IMR-90 (cell line): ENCODE data around the gene NCAPH2. TPM values are rescaled to one million over a fixed set of nuclear protein-coding genes. Genes with fewer than 3 reads are reported as not detected.

Experiments
- ATAC-seq: fragments of 200-7000 bp; cut with Tn5 transposase; 2 replicates; pipeline ENCODE4 v1.9.1; 2020; ENCODE audit warnings: low read depth, mild to moderate bottlenecking, moderate library complexity
- BruUV-seq: library from RNA; stranded (reverse); fragments of 400-500 nt; replicated peaks from 2 replicates; lab custom pipeline; 2021; lab: Mats Ljungman, UMichigan
- CTCF ChIA-PET: fragments of 300-600 bp; formaldehyde crosslinking; extraction: SDS; loops from one replicate; lab custom pipeline; 2021; ENCODE audit warnings: antibody characterized with exemption; lab: Yijun Ruan, JAX
- POLR2A ChIA-PET: fragments of 300-600 bp; sonication (Branson Sonifier 250); formaldehyde crosslinking; loops from one replicate; lab custom pipeline; 2022; ENCODE audit warnings: antibody characterized with exemption; ENCODE audit not compliant: unreplicated experiment; lab: Charles Lee
- DNase-seq: peaks from one replicate; pipeline ENCODE4 v3.0.0; 2013
- H2AFZ ChIP-seq: replicated peaks from 2 replicates; pipeline ENCODE3; 2013; ENCODE audit warnings: low read length, mild to moderate bottlenecking; ENCODE audit not compliant: poor library complexity
- H2AK5ac ChIP-seq: 2 replicates; pipeline ENCODE4 v1.6.1; 2013; ENCODE audit warnings: low read depth, low read length, inconsistent platforms
- H2AK9ac ChIP-seq: replicated peaks from 2 replicates; pipeline ENCODE3; 2013; ENCODE audit warnings: mild to moderate bottlenecking, low read depth, low read length, moderate library complexity; ENCODE audit not compliant: poor library complexity
- H2BK120ac ChIP-seq: 2 replicates; pipeline ENCODE4 v1.6.1; 2013; ENCODE audit warnings: low read depth, low read length, inconsistent platforms
- H2BK15ac ChIP-seq: 3 replicates; pipeline ENCODE4 v1.6.1; 2013; ENCODE audit warnings: low read depth, low read length, inconsistent platforms
- H2BK20ac ChIP-seq: 2 replicates; pipeline ENCODE4 v1.6.1; 2013; ENCODE audit warnings: low read depth, mild to moderate bottlenecking, inconsistent platforms, low read length, moderate library complexity
- H2BK5ac ChIP-seq: 2 replicates; pipeline ENCODE4 v1.6.1; 2013; ENCODE audit warnings: mild to moderate bottlenecking, low read depth, low read length, inconsistent platforms; ENCODE audit not compliant: poor library complexity, severe bottlenecking
- H3K14ac ChIP-seq: replicated peaks from 2 replicates; pipeline ENCODE4 v1.6.1; 2013; ENCODE audit warnings: low read depth, low read length, inconsistent platforms
- H3K18ac ChIP-seq: 2 replicates; pipeline ENCODE4 v1.6.1; 2013; ENCODE audit warnings: low read depth, low read length, control low read depth
- H3K23ac ChIP-seq: 2 replicates; pipeline ENCODE4 v1.6.1; 2013; ENCODE audit warnings: low read depth, low read length, inconsistent platforms
- H3K27ac ChIP-seq: 2 replicates; pipeline ENCODE4 v1.5.1; 2013; ENCODE audit warnings: mild to moderate bottlenecking, control low read depth, low read length; ENCODE audit not compliant: insufficient read depth
- H3K27me3 ChIP-seq: 2 replicates; pipeline ENCODE4 v1.6.1; 2013; ENCODE audit warnings: low read length; ENCODE audit not compliant: control insufficient read depth, insufficient read depth
- H3K36me3 ChIP-seq: 2 replicates; pipeline ENCODE4 v1.6.1; 2013; ENCODE audit warnings: low read length, mixed read lengths; ENCODE audit not compliant: control insufficient read depth, insufficient read depth
- H3K4ac ChIP-seq: 2 replicates; pipeline ENCODE4 v1.6.1; 2013; ENCODE audit warnings: low read depth, low read length, inconsistent platforms
- H3K4me1 ChIP-seq: 2 replicates; pipeline ENCODE4 v1.6.1; 2013; ENCODE audit warnings: low read length, mixed read lengths; ENCODE audit not compliant: control insufficient read depth, insufficient read depth
- H3K4me2 ChIP-seq: 2 replicates; pipeline ENCODE4 v1.6.1; 2013; ENCODE audit warnings: low read depth, mild to moderate bottlenecking, control low read depth, low read length, moderate library complexity
- H3K4me3 ChIP-seq: 2 replicates; pipeline ENCODE4 v1.5.1; 2013; ENCODE audit warnings: low read depth, mild to moderate bottlenecking, control low read depth, low read length, moderate library complexity; ENCODE audit not compliant: insufficient read depth
- H3K56ac ChIP-seq: 2 replicates; pipeline ENCODE4 v1.6.1; 2013; ENCODE audit warnings: low read length, inconsistent platforms; ENCODE audit not compliant: insufficient read depth; ENCODE audit errors: extremely low read depth
- H3K79me1 ChIP-seq, 2 experiments: 2 replicates each; pipeline ENCODE4 v1.6.1; 2013; ENCODE audit warnings: low read length in 2 of 2, inconsistent platforms in 1 of 2, low read depth in 1 of 2
- H3K9ac ChIP-seq: 2 replicates; pipeline ENCODE4 v1.6.1; 2013; ENCODE audit warnings: low read depth, low read length, control low read depth
- H3K9me1 ChIP-seq: 2 replicates; pipeline ENCODE4 v1.6.1; 2013; ENCODE audit warnings: low read length, inconsistent platforms; ENCODE audit not compliant: insufficient read depth
- H3K9me3 ChIP-seq: 2 replicates; pipeline ENCODE4 v1.6.1; 2013; ENCODE audit warnings: low read length; ENCODE audit not compliant: control insufficient read depth, insufficient read depth
- H4K20me1 ChIP-seq: 2 replicates; pipeline ENCODE4 v1.6.1; 2013; ENCODE audit warnings: low read length, inconsistent platforms; ENCODE audit not compliant: insufficient read depth
- H4K5ac ChIP-seq: 2 replicates; pipeline ENCODE4 v1.6.1; 2013; ENCODE audit warnings: mild to moderate bottlenecking, low read depth, low read length, control low read depth
- H4K8ac ChIP-seq, 2 experiments: 2 replicates each; pipeline ENCODE4 v1.6.1; 2013; ENCODE audit warnings: low read depth in 2 of 2, low read length in 2 of 2, control low read depth in 1 of 2, inconsistent platforms in 1 of 2
- H4K91ac ChIP-seq: 2 replicates; pipeline ENCODE4 v1.6.1; 2013; ENCODE audit warnings: low read depth, low read length, inconsistent platforms; ENCODE audit not compliant: insufficient read depth
- CHD1 ChIP-seq: IDR thresholded peaks from 2 replicates; pipeline ENCODE4 v1.6.1; 2012; ENCODE audit warnings: low read depth, low read length, improper control_type of control experiment
- MAFK ChIP-seq: IDR thresholded peaks from 2 replicates; pipeline ENCODE4 v1.6.1; 2012; ENCODE audit warnings: low read depth, low read length, improper control_type of control experiment
- MAZ ChIP-seq: IDR thresholded peaks from 2 replicates; pipeline ENCODE4 v1.6.1; 2012; ENCODE audit warnings: low read depth, mild to moderate bottlenecking, low read length, improper control_type of control experiment, moderate library complexity, borderline replicate concordance
- MXI1 ChIP-seq: IDR thresholded peaks from 2 replicates; pipeline ENCODE4 v1.6.1; 2012; ENCODE audit warnings: low read depth, mild to moderate bottlenecking, low read length, moderate library complexity, borderline replicate concordance
- NFE2L2 ChIP-seq: fragments of 150-350 bp; IDR thresholded peaks from 2 replicates; pipeline ENCODE4 v1.6.1; 2016; ENCODE audit warnings: low read depth, mild to moderate bottlenecking, low read length
- RCOR1 ChIP-seq: IDR thresholded peaks from 2 replicates; pipeline ENCODE4 v1.6.1; 2012; ENCODE audit warnings: mild to moderate bottlenecking, low read length, improper control_type of control experiment; ENCODE audit not compliant: insufficient replicate concordance
- SMC3 ChIP-seq: fragments of 150-350 bp; IDR thresholded peaks from 2 replicates; pipeline ENCODE4 v1.6.1; 2016; ENCODE audit warnings: low read depth, mild to moderate bottlenecking, antibody characterized with exemption, low read length, moderate library complexity
- WGBS, 2 experiments: methylation state at CpG; one replicate each; pipeline versions ENCODE4 v1.1.5 to v1.1.7; 2013; ENCODE audit warnings: missing lambda C conversion rate in 2 of 2; ENCODE audit not compliant: insufficient read length in 1 of 2; ENCODE audit errors: extremely low coverage in 2 of 2; 5-methylcytosine and 5-hydroxymethylcytosine counted together
- dilution Hi-C: fragments of 300-500 bp; cut with HindIII; formaldehyde crosslinking; loops from one replicate; pipeline ENCODE4 v1.14.3; 2018; ENCODE audit warnings: low sequenced_read_pairs; ENCODE audit not compliant: unreplicated experiment
- in situ Hi-C: fragments of 300-500 bp; cut with MboI; formaldehyde crosslinking; loops from 3 replicates; pipeline ENCODE4 v1.14.3; 2019; ENCODE audit warnings: low sequenced_read_pairs, inconsistent platforms, mixed read lengths
- intact Hi-C: fragments of 100-400 bp; cut with micrococcal nuclease; formaldehyde crosslinking; loops from 2 replicates; pipeline ENCODE4 v1.10.0; 2022
- polyA plus RNA-seq, 3 experiments: library from polyadenylated mRNA; depleted of rRNA; stranded (reverse); fragments of >200 nt; gene quantifications; 2 replicates each; pipeline ENCODE4 v1.2.3, GENCODE V29; 2012; ENCODE audit warnings: low replicate concordance in 1 of 3
- total RNA-seq: library from RNA; depleted of rRNA; stranded (reverse); fragments of >200 nt; gene quantifications from 2 replicates; pipeline ENCODE4 v1.2.3, GENCODE V29; 2012
- TF ChIP-seq, protein P1 (sequence below): conservative IDR thresholded peaks from 2 replicates; pipeline ENCODE4 v1.5.1; 2012; ENCODE audit warnings: mild to moderate bottlenecking, low read depth, low read length, improper control_type of control experiment
- TF ChIP-seq, protein P2 (sequence below): fragments of 150-350 bp; IDR thresholded peaks from 2 replicates; pipeline ENCODE4 v1.6.1; 2016; ENCODE audit warnings: low read depth, mild to moderate bottlenecking, low read length, moderate library complexity, borderline replicate concordance
- TF ChIP-seq, protein P3 (sequence below): fragments of 150-350 bp; IDR thresholded peaks from 2 replicates; pipeline ENCODE4 v1.6.1; 2017; ENCODE audit warnings: mild to moderate bottlenecking, antibody characterized with exemption, low read length, low read depth

NCAPH2 gene
- total and polyA plus RNA-seq, 2 of the 4 experiments (the other 2 are of a cell fraction) = 30.2 to 38.5 TPM

DNA sequence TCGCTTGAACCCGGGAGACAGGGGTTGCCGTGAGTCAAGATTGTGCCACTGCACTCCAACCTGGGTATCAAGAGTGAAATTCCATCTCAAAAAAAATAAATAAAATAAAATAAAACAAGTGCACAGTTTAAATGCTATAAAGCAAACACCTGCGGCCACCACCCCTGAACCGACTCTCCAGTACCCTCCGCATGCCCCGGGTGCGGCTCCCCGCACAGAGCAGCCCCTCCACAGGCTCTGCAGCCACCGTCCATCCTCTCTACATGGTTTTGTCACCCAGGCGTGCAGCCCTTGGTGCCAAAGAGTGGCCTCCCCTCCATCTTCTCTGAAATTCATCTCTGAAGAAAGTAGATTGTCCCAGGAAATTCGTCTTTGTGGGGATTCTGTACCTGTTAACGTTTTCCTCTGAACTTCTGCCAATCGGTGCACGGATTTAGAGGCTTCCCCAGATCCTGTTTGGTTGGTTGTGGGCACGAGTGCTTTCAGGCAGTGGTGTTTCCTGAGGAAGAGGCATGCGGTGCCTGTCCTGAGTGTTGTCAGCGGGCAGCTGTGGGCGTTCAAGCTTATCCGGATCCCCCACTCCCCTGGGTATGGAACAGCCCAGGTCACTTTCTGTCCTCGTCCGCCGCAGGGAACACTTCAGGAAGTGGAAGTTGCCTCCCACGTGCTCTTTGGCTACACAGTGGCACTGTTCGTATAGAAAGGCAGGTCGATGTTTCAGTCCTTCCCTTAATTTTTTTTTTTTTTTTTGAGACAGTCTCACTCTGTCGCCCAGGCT lies 17.3 kb upstream of the NCAPH2 start (continued):
- no peak for TF ChIP-seq MAFK

DNA sequence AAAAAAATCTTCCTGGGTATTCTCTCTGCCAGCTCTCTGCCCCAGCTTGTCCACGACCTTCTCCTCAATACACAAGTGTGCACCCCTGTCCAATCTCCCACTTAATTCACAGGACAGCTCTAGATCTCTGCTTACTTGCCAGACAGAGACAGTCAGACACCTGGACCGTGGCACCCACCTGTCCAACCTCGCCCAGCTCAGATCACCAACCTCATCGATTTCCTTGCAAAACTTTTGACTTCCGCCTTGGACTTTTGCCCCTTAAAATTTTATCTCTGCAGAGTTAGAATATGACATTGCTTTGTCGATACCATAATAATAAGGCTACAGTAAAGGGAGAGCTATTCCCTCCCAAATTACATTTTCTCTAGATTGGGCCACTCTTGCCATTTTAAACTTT lies 10.9 kb upstream of the NCAPH2 start:
- H3K4me1 ChIP-seq = no peaks in the 10 kb centered on the region
- H3K56ac ChIP-seq = no peak overlapping the region
- no peak overlapping the region for H2BK20ac ChIP-seq
- no peak overlapping the region for H3K27ac ChIP-seq
- dilution Hi-C loops = no loop called here
- no peak overlapping the region for H4K5ac ChIP-seq
- no peak overlapping the region for H3K18ac ChIP-seq
- no peak overlapping the region for H4K8ac ChIP-seq
- H3K4me3 ChIP-seq = no peak overlapping the region
- BruUV-seq = no TSS peak
- CTCF ChIA-PET = no interaction called here
- ATAC-seq = no peak
- intact Hi-C loops = no loop called here
- H4K91ac ChIP-seq = no peak overlapping the region
- peaks cover under 1% of the 10 kb centered on the region; the same call in 1 of the 2 replicates for H3K36me3 ChIP-seq
- no CpG with 5 or more reads among the region's 6 CpGs for WGBS, 2 experiments
- in situ Hi-C loops = no loop called here
- H3K14ac ChIP-seq = no peak overlapping the region
- H3K27me3 ChIP-seq = peaks cover 4% of the 10 kb centered on the region
- H3K4me2 ChIP-seq = no peak overlapping the region
- H3K23ac ChIP-seq = no peak overlapping the region
- H3K4ac ChIP-seq = no peak overlapping the region
- H2BK5ac ChIP-seq = no peak overlapping the region
- POLR2A ChIA-PET = interaction anchor here (0.6 kb wide), 1 partner anchor 19 kb away, joined by 3 read pairs; no protein-coding TSS in a partner anchor
- TF ChIP-seq, protein P1, sequence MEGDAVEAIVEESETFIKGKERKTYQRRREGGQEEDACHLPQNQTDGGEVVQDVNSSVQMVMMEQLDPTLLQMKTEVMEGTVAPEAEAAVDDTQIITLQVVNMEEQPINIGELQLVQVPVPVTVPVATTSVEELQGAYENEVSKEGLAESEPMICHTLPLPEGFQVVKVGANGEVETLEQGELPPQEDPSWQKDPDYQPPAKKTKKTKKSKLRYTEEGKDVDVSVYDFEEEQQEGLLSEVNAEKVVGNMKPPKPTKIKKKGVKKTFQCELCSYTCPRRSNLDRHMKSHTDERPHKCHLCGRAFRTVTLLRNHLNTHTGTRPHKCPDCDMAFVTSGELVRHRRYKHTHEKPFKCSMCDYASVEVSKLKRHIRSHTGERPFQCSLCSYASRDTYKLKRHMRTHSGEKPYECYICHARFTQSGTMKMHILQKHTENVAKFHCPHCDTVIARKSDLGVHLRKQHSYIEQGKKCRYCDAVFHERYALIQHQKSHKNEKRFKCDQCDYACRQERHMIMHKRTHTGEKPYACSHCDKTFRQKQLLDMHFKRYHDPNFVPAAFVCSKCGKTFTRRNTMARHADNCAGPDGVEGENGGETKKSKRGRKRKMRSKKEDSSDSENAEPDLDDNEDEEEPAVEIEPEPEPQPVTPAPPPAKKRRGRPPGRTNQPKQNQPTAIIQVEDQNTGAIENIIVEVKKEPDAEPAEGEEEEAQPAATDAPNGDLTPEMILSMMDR = no peak
- TF ChIP-seq, protein P2, sequence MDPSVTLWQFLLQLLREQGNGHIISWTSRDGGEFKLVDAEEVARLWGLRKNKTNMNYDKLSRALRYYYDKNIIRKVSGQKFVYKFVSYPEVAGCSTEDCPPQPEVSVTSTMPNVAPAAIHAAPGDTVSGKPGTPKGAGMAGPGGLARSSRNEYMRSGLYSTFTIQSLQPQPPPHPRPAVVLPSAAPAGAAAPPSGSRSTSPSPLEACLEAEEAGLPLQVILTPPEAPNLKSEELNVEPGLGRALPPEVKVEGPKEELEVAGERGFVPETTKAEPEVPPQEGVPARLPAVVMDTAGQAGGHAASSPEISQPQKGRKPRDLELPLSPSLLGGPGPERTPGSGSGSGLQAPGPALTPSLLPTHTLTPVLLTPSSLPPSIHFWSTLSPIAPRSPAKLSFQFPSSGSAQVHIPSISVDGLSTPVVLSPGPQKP = no peak
- TF ChIP-seq SMC3 = no peak
- TF ChIP-seq MXI1 = no peak
- TF ChIP-seq NFE2L2 = no peak
- no peak for TF ChIP-seq CHD1
- TF ChIP-seq MAZ = no peak
- no peak for TF ChIP-seq RCOR1
- TF ChIP-seq, protein P3, sequence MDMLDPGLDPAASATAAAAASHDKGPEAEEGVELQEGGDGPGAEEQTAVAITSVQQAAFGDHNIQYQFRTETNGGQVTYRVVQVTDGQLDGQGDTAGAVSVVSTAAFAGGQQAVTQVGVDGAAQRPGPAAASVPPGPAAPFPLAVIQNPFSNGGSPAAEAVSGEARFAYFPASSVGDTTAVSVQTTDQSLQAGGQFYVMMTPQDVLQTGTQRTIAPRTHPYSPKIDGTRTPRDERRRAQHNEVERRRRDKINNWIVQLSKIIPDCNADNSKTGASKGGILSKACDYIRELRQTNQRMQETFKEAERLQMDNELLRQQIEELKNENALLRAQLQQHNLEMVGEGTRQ = no peak
- no peak for DNase-seq
- H2AK9ac ChIP-seq = no peak overlapping the region
- no peaks in the 10 kb centered on the region for H3K9me1 ChIP-seq
- H2BK15ac ChIP-seq = no peak overlapping the region
- H2AK5ac ChIP-seq = no peak overlapping the region
- H2AFZ ChIP-seq = no peak overlapping the region
- H3K79me1 ChIP-seq = no peaks in the 10 kb centered on the region
- H3K9me3 ChIP-seq = no peaks in the 10 kb centered on the region
- no peaks in the 10 kb centered on the region for H4K20me1 ChIP-seq
- H2BK120ac ChIP-seq = no peak overlapping the region
- no peak overlapping the region for H3K9ac ChIP-seq
